Ovary (tissue), 3 donors: ENCODE data around the gene KIF26A.

Experiments used
- CTCF ChIP-seq, 3 donors: fragments of 450-650 bp in 2 of 3; fragments of 200-600 bp in 1 of 3; IDR thresholded peaks; one replicate each; pipeline versions ENCODE4 v1.5.1 to v1.8.0; 2016 to 2022; ENCODE audit warnings: antibody characterized with exemption in 3 of 3, mild to moderate bottlenecking in 1 of 3
- EP300 ChIP-seq: sonication (generic); formaldehyde crosslinking; IDR thresholded peaks from one replicate; pipeline ENCODE4 v1.6.1; 2017; ENCODE audit warnings: antibody characterized with exemption
- POLR2A ChIP-seq: fragments of 450-650 bp; IDR thresholded peaks from one replicate; pipeline ENCODE4 v1.6.1; 2017; ENCODE audit warnings: antibody characterized with exemption, mild to moderate bottlenecking, moderate library complexity
- donor health status: DM: no; HTN: no; CAD: no.

GRCh38 chr14:104104076-104104901 is 34.1 kb upstream of the KIF26A start:
- TF ChIP-seq CTCF (IDR thresholded peaks at IDR 0.05) (no peak), POLR2A (no peak), EP300 (no peak)
